ENCODE measurements around the gene L2HGDH. TPM values are rescaled to one million over a fixed set of nuclear protein-coding genes. Genes with fewer than 3 reads are reported as not detected.

The L2HGDH gene
- polyA plus RNA-seq, 2 of the 4 experiments (the other 2 are of a cell fraction), result 14.5 to 18.1 TPM

DNA sequence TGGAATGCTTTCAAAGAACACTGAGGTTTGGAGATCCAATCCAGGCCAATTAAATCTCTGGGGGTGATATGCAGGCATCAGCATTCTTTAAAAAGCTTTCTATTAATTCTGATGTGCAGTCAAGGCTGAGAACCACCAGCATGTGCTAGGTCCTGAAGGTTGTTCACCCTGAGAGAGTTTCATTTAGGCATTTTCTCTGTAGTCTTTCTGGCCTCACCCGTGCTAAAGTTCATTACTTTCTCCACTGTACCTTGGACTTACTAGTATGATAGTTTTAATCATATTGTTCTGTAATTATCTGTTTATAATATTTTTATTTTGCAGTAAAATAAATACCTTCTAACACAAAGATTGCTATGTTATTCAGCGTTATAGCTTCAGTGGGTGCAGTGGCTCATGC lies 113.5 kb downstream of the L2HGDH start:
- Histone ChIP-seq H3K27ac (no peak overlapping the region), H3K9me3 (no peaks in the 10 kb centered on the region), H3K4me1 (no peaks in the 10 kb centered on the region), H3K4me3 (no peak overlapping the region), H3K4me2 (no peak overlapping the region)
- ATAC-seq (no peak), DNase-seq (ENCODE audit: low read depth in 1 of 2, low spot score in 1 of 2) (no peak), FAIRE-seq (no peak)
- CTCF ChIA-PET, result interaction anchor here (0.5 to 1.0 kb wide), 2 partner anchors 14 to 66 kb away, joined by 3 to 4 read pairs; no protein-coding TSS in a partner anchor
- no peak for TF ChIP-seq RAD21 (conservative IDR thresholded peaks at IDR 0.05 in 1 of 2, IDR thresholded peaks at IDR 0.05 in 1 of 2)
- POLR2A ChIA-PET, result no interaction called here
- 91% methylated on average over 2 of the region's 2 CpGs for WGBS (ENCODE audit: missing lambda C conversion rate)

- 90% methylated on average over 1 of the region's 1 CpG for WGBS (ENCODE audit: missing lambda C conversion rate)
- POLR2A ChIA-PET, result no interaction called here
- DNase-seq (ENCODE audit: low read depth in 1 of 2, low spot score in 1 of 2), result no peak
- Histone ChIP-seq H3K4me2 (no peak overlapping the region), H3K9me3 (no peaks in the 10 kb centered on the region), H3K4me3 (no peak overlapping the region), H3K27ac (no peak overlapping the region), H3K4me1 (no peaks in the 10 kb centered on the region)
- no peak for FAIRE-seq
- CTCF ChIA-PET, result interaction anchor here (0.6 kb wide), 1 partner anchor 164 kb away, joined by 3 read pairs; no protein-coding TSS in a partner anchor
- TF ChIP-seq CBX8 (IDR thresholded peaks at IDR 0.05) (no peak), TFCP2L1 (CRISPR knock-in tag; IDR thresholded peaks at IDR 0.05) (no peak), HOXB13 (CRISPR knock-in tag; IDR thresholded peaks at IDR 0.05; ENCODE audit: low read depth) (no peak), ATOH8 (CRISPR knock-in tag; IDR thresholded peaks at IDR 0.05; ENCODE audit: low read depth) (no peak), HEYL (CRISPR knock-in tag; IDR thresholded peaks at IDR 0.05) (no peak), EHMT2 (IDR thresholded peaks at IDR 0.05; ENCODE audit: low read depth) (no peak), ESRRA (IDR thresholded peaks at IDR 0.05; ENCODE audit: borderline replicate concordance, low read length) (no peak), CBX2 (IDR thresholded peaks at IDR 0.05; ENCODE audit: borderline replicate concordance, low read depth) (no peak)
- TF ChIP-seq, protein P1, sequence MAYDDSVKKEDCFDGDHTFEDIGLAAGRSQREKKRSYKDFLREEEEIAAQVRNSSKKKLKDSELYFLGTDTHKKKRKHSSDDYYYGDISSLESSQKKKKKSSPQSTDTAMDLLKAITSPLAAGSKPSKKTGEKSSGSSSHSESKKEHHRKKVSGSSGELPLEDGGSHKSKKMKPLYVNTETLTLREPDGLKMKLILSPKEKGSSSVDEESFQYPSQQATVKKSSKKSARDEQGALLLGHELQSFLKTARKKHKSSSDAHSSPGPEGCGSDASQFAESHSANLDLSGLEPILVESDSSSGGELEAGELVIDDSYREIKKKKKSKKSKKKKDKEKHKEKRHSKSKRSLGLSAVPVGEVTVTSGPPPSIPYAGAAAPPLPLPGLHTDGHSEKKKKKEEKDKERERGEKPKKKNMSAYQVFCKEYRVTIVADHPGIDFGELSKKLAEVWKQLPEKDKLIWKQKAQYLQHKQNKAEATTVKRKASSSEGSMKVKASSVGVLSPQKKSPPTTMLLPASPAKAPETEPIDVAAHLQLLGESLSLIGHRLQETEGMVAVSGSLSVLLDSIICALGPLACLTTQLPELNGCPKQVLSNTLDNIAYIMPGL (CRISPR knock-in tag; IDR thresholded peaks at IDR 0.05; ENCODE audit: borderline replicate concordance), result no peak
- TF ChIP-seq, protein P2, sequence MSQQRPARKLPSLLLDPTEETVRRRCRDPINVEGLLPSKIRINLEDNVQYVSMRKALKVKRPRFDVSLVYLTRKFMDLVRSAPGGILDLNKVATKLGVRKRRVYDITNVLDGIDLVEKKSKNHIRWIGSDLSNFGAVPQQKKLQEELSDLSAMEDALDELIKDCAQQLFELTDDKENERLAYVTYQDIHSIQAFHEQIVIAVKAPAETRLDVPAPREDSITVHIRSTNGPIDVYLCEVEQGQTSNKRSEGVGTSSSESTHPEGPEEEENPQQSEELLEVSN (IDR thresholded peaks at IDR 0.05; ENCODE audit: borderline replicate concordance, low read depth), result no peak
- no peak for ATAC-seq
Observed at GRCh38 chr14:50191499-50191898, 120.5 kb downstream of the L2HGDH start.

Small RNA genes lying within 50 kb of the gene (small RNA-seq; reads per million reads assigned to genes)
- gene MIR4504, result 0 to 25.6 (median 3.7) reads per million in 6 experiments

Other genes starting within 250 kb of the L2HGDH start
- 9.8 and 12.2 TPM in 2 replicates for gene VCPKMT, start 195.7 kb downstream of the L2HGDH start, polyA plus RNA-seq (2011; rRNA removed)
- gene VCPKMT, start 195.7 kb downstream of the L2HGDH start, polyA plus RNA-seq (2017; fragmentation: RNase III; extraction: RNeasy Plus Mini Kit Qiagen cat#74134 plus additional on column Dnase treatment), result 7.8 to 8.0 TPM (median 8.0 TPM) in 3 replicates
- gene SOS2, start 80.7 kb downstream of the L2HGDH start, polyA plus RNA-seq (2011; rRNA removed), result 21.4 and 23.0 TPM in 2 replicates
- gene SOS2, start 80.7 kb downstream of the L2HGDH start, polyA plus RNA-seq (2017; fragmentation: RNase III; extraction: RNeasy Plus Mini Kit Qiagen cat#74134 plus additional on column Dnase treatment), result 9.2 to 10.1 TPM (median 9.6 TPM) in 3 replicates
- gene DMAC2L, start 95 bp upstream of the L2HGDH start, polyA plus RNA-seq (2011; rRNA removed), result 15.2 and 24.6 TPM in 2 replicates
- gene DMAC2L, start 95 bp upstream of the L2HGDH start, polyA plus RNA-seq (2017; fragmentation: RNase III; extraction: RNeasy Plus Mini Kit Qiagen cat#74134 plus additional on column Dnase treatment), result 10.0 to 15.2 TPM (median 14.0 TPM) in 3 replicates
- 5.5 and 10.2 TPM in 2 replicates for gene CDKL1, start 84.7 kb upstream of the L2HGDH start, polyA plus RNA-seq (2011; rRNA removed)
- 4.5 to 11.0 TPM (median 7.9 TPM) in 3 replicates for gene CDKL1, start 84.7 kb upstream of the L2HGDH start, polyA plus RNA-seq (2017; fragmentation: RNase III; extraction: RNeasy Plus Mini Kit Qiagen cat#74134 plus additional on column Dnase treatment)
- gene MAP4K5, start 220.3 kb upstream of the L2HGDH start, polyA plus RNA-seq (2011; rRNA removed), result 18.7 and 20.0 TPM in 2 replicates
- 28.8 to 32.9 TPM (median 30.8 TPM) in 3 replicates for gene MAP4K5, start 220.3 kb upstream of the L2HGDH start, polyA plus RNA-seq (2017; fragmentation: RNase III; extraction: RNeasy Plus Mini Kit Qiagen cat#74134 plus additional on column Dnase treatment)
- 4.4 and 4.7 TPM in 2 replicates for gene ATL1, start 247.9 kb upstream of the L2HGDH start, polyA plus RNA-seq (2011; rRNA removed)
- 4.2 to 6.6 TPM (median 5.1 TPM) in 3 replicates for gene ATL1, start 247.9 kb upstream of the L2HGDH start, polyA plus RNA-seq (2017; fragmentation: RNase III; extraction: RNeasy Plus Mini Kit Qiagen cat#74134 plus additional on column Dnase treatment)